Measurements from ENCODE around the gene ABCC4.

GRCh38 chr13:95325485-95325884 is 24.2 kb upstream of the ABCC4 start:
- TF ChIP-seq EZH2 (IDR thresholded peaks at IDR 0.05; ENCODE audit: low read depth, unreplicated experiment) (no peak), CTCF (conservative IDR thresholded peaks at IDR 0.05; ENCODE audit: low read depth in 2 of 2) (no peak), POLR2AphosphoS5 (IDR thresholded peaks at IDR 0.05; ENCODE audit: low read depth) (no peak), EZH2phosphoT487 (IDR thresholded peaks at IDR 0.05; ENCODE audit: unreplicated experiment) (no peak), CREB1 (CRISPR knock-in tag; IDR thresholded peaks at IDR 0.05; ENCODE audit: low read depth) (no peak), REST (IDR thresholded peaks at IDR 0.05; ENCODE audit: unreplicated experiment) (no peak), NANOG (IDR thresholded peaks at IDR 0.05; ENCODE audit: borderline replicate concordance) (no peak)
